T-cell (primary cell): Measurements from ENCODE around the gene ZNF195. TPM values are rescaled to one million over a fixed set of nuclear protein-coding genes. Genes with fewer than 3 reads are reported as not detected.

Experiments
- ATAC-seq, 4 experiments: fragments of 200-7000 bp in 3 of 4; fragments of 150-1000 bp in 1 of 4; cut with Tn5 transposase; replicated peaks in 1 of 4; 1 replicate in 3 of 4; 2 replicates in 1 of 4; pipeline ENCODE4 v1.10.0; 2021; ENCODE audit warnings: moderate library complexity in 3 of 4, mild to moderate bottlenecking in 2 of 4, moderate number of reproducible peaks in 1 of 4
- CTCF ChIA-PET, 2 donors: fragments of 300-600 bp; sonication (Branson Sonifier 250); formaldehyde crosslinking; loops; one replicate each; lab custom pipeline; 2022; ENCODE audit warnings: antibody characterized with exemption in 2 of 2; lab: Charles Lee
- POLR2A ChIA-PET, 2 donors: fragments of 300-600 bp; sonication (Branson Sonifier 250); formaldehyde crosslinking; loops; one replicate each; lab custom pipeline; 2022; ENCODE audit warnings: antibody characterized with exemption in 2 of 2; lab: Charles Lee
- DNase-seq, 35 experiments: peaks; one replicate each; pipeline versions ENCODE4 v3.0.0 to v3.0.0-alpha.2; 2013 to 2023
- H3K27ac ChIP-seq: one replicate; pipeline ENCODE4 v1.5.1; 2013; ENCODE audit warnings: low read length
- H3K27me3 ChIP-seq, 2 experiments: replicated peaks in 1 of 2; 1 replicate in 1 of 2; 2 replicates in 1 of 2; pipeline versions ENCODE4 v1.6.1 to v1.7.0; 2013; ENCODE audit warnings: low read length in 1 of 2, mixed read lengths in 1 of 2; ENCODE audit not compliant: control insufficient read depth in 2 of 2, insufficient read depth in 2 of 2; ENCODE audit errors: extremely low read depth in 1 of 2
- H3K36me3 ChIP-seq, 2 donors: 1 replicate in 1 of 2; 2 replicates in 1 of 2; pipeline versions ENCODE4 v1.6.1 to v1.7.0; 2013; ENCODE audit warnings: low read length in 1 of 2; ENCODE audit not compliant: control insufficient read depth in 2 of 2, insufficient read depth in 1 of 2; ENCODE audit errors: extremely low read depth in 1 of 2
- H3K4me1 ChIP-seq, 2 experiments: 1 replicate in 1 of 2; 2 replicates in 1 of 2; pipeline versions ENCODE4 v1.6.1 to v1.7.0; 2013; ENCODE audit warnings: low read length in 2 of 2, mixed read lengths in 1 of 2; ENCODE audit not compliant: insufficient read depth in 2 of 2, control insufficient read depth in 1 of 2; ENCODE audit errors: extremely low read depth in 1 of 2
- H3K4me3 ChIP-seq, 2 donors: 1 replicate in 1 of 2; 2 replicates in 1 of 2; pipeline versions ENCODE4 v1.5.1 to v1.7.0; 2013; ENCODE audit warnings: mild to moderate bottlenecking in 2 of 2, low read length in 1 of 2, moderate library complexity in 1 of 2; ENCODE audit not compliant: control insufficient read depth in 1 of 2; ENCODE audit errors: extremely low read depth in 1 of 2
- H3K9me3 ChIP-seq: 2 replicates; pipeline ENCODE4 v1.7.0; 2013
- H3K27ac Mint-ChIP-seq, 2 donors: one replicate each; pipeline ENCODE4 v1.8.0; 2020 to 2021; ENCODE audit warnings: mild to moderate bottlenecking in 2 of 2, mixed read lengths in 2 of 2
- H3K27me3 Mint-ChIP-seq, 2 donors: one replicate each; pipeline ENCODE4 v1.8.0; 2021 to 2022; ENCODE audit warnings: mixed read lengths in 2 of 2
- H3K36me3 Mint-ChIP-seq: one replicate; pipeline ENCODE4 v1.8.0; 2021; ENCODE audit warnings: mixed read lengths
- H3K4me1 Mint-ChIP-seq, 3 donors: one replicate each; pipeline ENCODE4 v1.8.0; 2020 to 2022; ENCODE audit warnings: mixed read lengths in 3 of 3, mild to moderate bottlenecking in 1 of 3
- H3K4me3 Mint-ChIP-seq, 3 donors: one replicate each; pipeline ENCODE4 v1.8.0; 2020 to 2022; ENCODE audit warnings: mild to moderate bottlenecking in 3 of 3, mixed read lengths in 3 of 3, moderate library complexity in 3 of 3
- H3K9me3 Mint-ChIP-seq, 3 donors: one replicate each; pipeline ENCODE4 v1.8.0; 2020 to 2022; ENCODE audit warnings: mixed read lengths in 3 of 3
- WGBS: methylation state at CpG from one replicate; pipeline ENCODE4 v1.1.5; 2013; ENCODE audit warnings: missing lambda C conversion rate; ENCODE audit not compliant: insufficient coverage; 5-methylcytosine and 5-hydroxymethylcytosine counted together
- total RNA-seq, 35 experiments: library from RNA in 6 of 35; stranded (reverse) in 6 of 35; fragments of 120-200 nt in 1 of 35; gene quantifications; one replicate each; pipeline versions ENCODE4 v1.2.1 to v1.2.4 and lab custom pipeline; 2013 to 2026

The ZNF195 gene
- total RNA-seq, 5 donors from 2014 or later (not counting 1 experiment from before 2014, with no cell fraction given): 22.9 to 35.8 (median 32.0) TPM

DNA sequence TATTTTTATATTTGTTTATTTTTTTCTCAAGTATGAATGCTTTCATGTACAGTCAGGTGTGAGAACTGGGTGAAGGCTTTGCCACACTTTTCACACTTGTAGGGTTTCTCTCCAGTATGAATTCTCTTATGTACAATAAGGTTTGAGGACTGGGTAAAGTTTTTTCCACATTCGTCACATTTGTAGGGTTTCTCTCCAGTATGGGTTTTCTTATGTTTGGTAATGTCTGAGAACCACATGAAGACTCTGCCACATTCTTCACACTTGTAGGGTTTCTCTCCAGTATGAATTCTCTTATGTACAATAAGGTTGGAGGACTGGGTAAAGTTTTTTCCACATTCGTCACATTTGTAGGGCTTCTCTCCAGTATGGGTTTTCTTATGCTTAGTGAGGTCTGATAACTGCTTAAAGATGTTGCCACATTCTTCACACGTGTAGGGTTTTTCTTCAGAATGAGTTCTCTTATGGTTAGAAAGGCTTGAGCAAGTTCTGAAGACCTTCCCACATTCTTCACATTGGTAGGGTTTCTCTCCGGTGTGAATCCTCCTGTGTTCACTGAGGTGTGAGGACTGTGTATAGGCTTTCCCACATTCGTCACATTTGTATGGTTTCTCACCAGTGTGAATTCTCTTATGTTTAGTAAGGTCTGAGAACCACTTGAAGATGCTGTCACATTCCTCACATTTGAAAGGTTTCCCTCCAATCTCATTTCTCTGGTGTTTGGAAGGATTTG lies 19.7 kb downstream of the ZNF195 start:
- Histone ChIP-seq H3K4me1 (no peaks in the 10 kb centered on the region), H3K27me3 (no peaks in the 10 kb centered on the region), H3K36me3 (peaks cover 28 to 44% of the 10 kb centered on the region in 2 donors), H3K27ac (no peak overlapping the region), H3K4me3 (peak overlapping the region in 1 of 2 donors; percentile 32), H3K9me3 (peaks cover 37% of the 10 kb centered on the region)
- H3K9me3 Mint-ChIP-seq: peaks cover 20 to 78% (median 63%) of the 10 kb centered on the region in 3 donors
- ChIA-PET POLR2A (no interaction called here), CTCF (no interaction called here)
- DNase-seq: no peak
- peaks cover 81% of the 10 kb centered on the region for H3K36me3 Mint-ChIP-seq
- H3K4me3 Mint-ChIP-seq: no peak overlapping the region
- WGBS: 100% methylated on average over 1 of the region's 5 CpGs
- ATAC-seq: no peak
- no peak overlapping the region for H3K27ac Mint-ChIP-seq
- peaks cover 0 to 4% (median 3%) of the 10 kb centered on the region in 3 donors for H3K4me1 Mint-ChIP-seq
- no peaks in the 10 kb centered on the region for H3K27me3 Mint-ChIP-seq

GRCh38 chr11:3357994-3358676 lies 20.8 kb downstream of the ZNF195 start:
- H3K4me3 Mint-ChIP-seq: no peak overlapping the region
- no peak overlapping the region for H3K27ac ChIP-seq
- ChIA-PET POLR2A (no interaction called here), CTCF (no interaction called here)
- H3K27me3 Mint-ChIP-seq: no peaks in the 10 kb centered on the region
- peaks cover 37% of the 10 kb centered on the region for H3K9me3 ChIP-seq
- H3K4me1 ChIP-seq: no peaks in the 10 kb centered on the region
- H3K4me3 ChIP-seq: no peak overlapping the region
- no peak overlapping the region for H3K27ac Mint-ChIP-seq
- 94% methylated on average over 4 of the region's 11 CpGs for WGBS
- DNase-seq (no peak), ATAC-seq (no peak)
- H3K36me3 ChIP-seq: peaks cover 28 to 36% of the 10 kb centered on the region in 2 donors
- peaks cover 70% of the 10 kb centered on the region for H3K36me3 Mint-ChIP-seq
- peaks cover 15 to 68% (median 54%) of the 10 kb centered on the region in 3 donors for H3K9me3 Mint-ChIP-seq
- H3K27me3 ChIP-seq: no peaks in the 10 kb centered on the region
- H3K4me1 Mint-ChIP-seq: peaks cover 0 to 4% (median 3%) of the 10 kb centered on the region in 3 donors

- H3K4me3 Mint-ChIP-seq: no peak overlapping the region
- Histone ChIP-seq H3K9me3 (peaks cover 31% of the 10 kb centered on the region), H3K4me3 (peak overlapping the region in 1 of 2 donors; percentile 23), H3K27ac (no peak overlapping the region), H3K36me3 (peaks cover 28 to 30% of the 10 kb centered on the region in 2 donors), H3K4me1 (no peaks in the 10 kb centered on the region), H3K27me3 (no peaks in the 10 kb centered on the region)
- no peaks in the 10 kb centered on the region for H3K4me1 Mint-ChIP-seq
- no peak for ATAC-seq
- H3K36me3 Mint-ChIP-seq: peaks cover 62% of the 10 kb centered on the region
- no peak overlapping the region for H3K27ac Mint-ChIP-seq
- DNase-seq: no peak
- ChIA-PET CTCF (no interaction called here), POLR2A (no interaction called here)
- WGBS: 96% methylated on average over 11 of the region's 11 CpGs
- peaks cover 10 to 60% (median 46%) of the 10 kb centered on the region in 3 donors for H3K9me3 Mint-ChIP-seq
- H3K27me3 Mint-ChIP-seq: no peaks in the 10 kb centered on the region
Measured at GRCh38 chr11:3357302-3357701, 21.6 kb downstream of the ZNF195 start.

DNA sequence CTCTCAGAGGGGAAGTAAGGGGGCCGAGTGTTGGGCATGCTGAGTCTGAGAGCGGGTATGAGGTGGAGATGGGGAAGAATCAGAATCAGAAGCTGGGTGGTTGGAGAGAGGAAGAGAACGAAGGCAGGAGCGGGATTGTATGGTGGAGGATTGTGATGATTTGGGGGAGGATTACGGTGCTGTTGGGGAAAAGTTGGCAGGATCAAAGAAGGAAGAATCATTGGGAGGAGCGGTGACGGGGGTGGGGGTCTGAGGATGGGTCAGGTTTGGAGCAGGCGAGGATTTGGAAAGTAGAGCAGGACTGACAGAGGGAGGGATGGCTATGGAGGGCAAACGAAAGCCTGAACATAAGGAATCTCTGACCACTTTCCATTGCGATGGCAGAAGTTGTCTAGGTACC lies 22.1 kb downstream of the ZNF195 start:
- H3K4me3 ChIP-seq: no peak overlapping the region
- over 99% methylated on average over 9 of the region's 10 CpGs for WGBS
- peaks cover 27% of the 10 kb centered on the region for H3K9me3 ChIP-seq
- ATAC-seq: no peak
- no peak for DNase-seq
- Mint-ChIP-seq H3K9me3 (peaks cover 10 to 58% (median 46%) of the 10 kb centered on the region in 3 donors), H3K36me3 (peaks cover 57% of the 10 kb centered on the region), H3K27me3 (no peaks in the 10 kb centered on the region), H3K4me1 (no peaks in the 10 kb centered on the region), H3K4me3 (peak overlapping the region in 1 of 3 donors; percentile 1), H3K27ac (no peak overlapping the region)
- peaks cover 26 to 27% of the 10 kb centered on the region in 2 donors for H3K36me3 ChIP-seq
- no peak overlapping the region for H3K27ac ChIP-seq
- no peaks in the 10 kb centered on the region for H3K4me1 ChIP-seq
- no peaks in the 10 kb centered on the region for H3K27me3 ChIP-seq
- ChIA-PET POLR2A (no interaction called here), CTCF (interaction anchor here in 1 of 2 donors (0.7 kb wide), 1 partner anchor 21 kb away, joined by 5 read pairs; no protein-coding TSS in a partner anchor)

GRCh38 chr11:3353066-3353465 lies 25.9 kb downstream of the ZNF195 start:
- POLR2A ChIA-PET: no interaction called here
- no peak for DNase-seq
- CTCF ChIA-PET: interaction anchor here in 1 of 2 donors (0.9 kb wide), 1 partner anchor 11 kb away, joined by 3 read pairs; no protein-coding TSS in a partner anchor
- no peaks in the 10 kb centered on the region for H3K4me1 Mint-ChIP-seq
- Histone ChIP-seq H3K9me3 (peaks cover 2% of the 10 kb centered on the region), H3K27ac (no peak overlapping the region), H3K27me3 (no peaks in the 10 kb centered on the region), H3K4me3 (no peak overlapping the region), H3K36me3 (peaks cover 0 to 6% of the 10 kb centered on the region in 2 donors), H3K4me1 (no peaks in the 10 kb centered on the region)
- H3K9me3 Mint-ChIP-seq: peaks cover 10 to 39% (median 31%) of the 10 kb centered on the region in 3 donors
- WGBS: 88% methylated on average over 4 of the region's 5 CpGs
- H3K27me3 Mint-ChIP-seq: no peaks in the 10 kb centered on the region
- H3K27ac Mint-ChIP-seq: no peak overlapping the region
- peaks cover 27% of the 10 kb centered on the region for H3K36me3 Mint-ChIP-seq
- ATAC-seq: no peak
- H3K4me3 Mint-ChIP-seq: no peak overlapping the region

DNA sequence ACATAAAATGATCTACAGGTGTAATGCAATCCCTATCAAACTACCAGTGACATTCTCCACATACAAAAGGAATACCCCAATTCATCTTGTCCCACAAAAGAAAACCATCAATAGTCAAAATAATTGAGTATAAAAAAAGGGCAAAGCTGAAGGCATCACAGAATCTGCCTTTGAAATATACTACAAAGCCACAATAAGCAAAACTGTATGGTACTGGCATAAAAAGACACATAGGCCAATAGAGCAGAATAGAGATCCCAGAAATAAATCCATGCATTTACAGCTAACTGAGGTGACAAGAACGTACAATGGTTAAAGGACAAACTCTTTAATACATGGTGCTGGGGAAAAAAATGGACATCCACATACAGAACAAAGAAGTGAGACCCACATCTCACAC lies 31.8 kb downstream of the ZNF195 start:
- DNase-seq (no peak), ATAC-seq (no peak)
- Mint-ChIP-seq H3K36me3 (peaks cover 21% of the 10 kb centered on the region), H3K9me3 (peaks cover 5 to 27% (median 14%) of the 10 kb centered on the region in 3 donors), H3K27me3 (peaks cover 3 to 7% of the 10 kb centered on the region in 2 donors), H3K27ac (no peak overlapping the region), H3K4me1 (no peaks in the 10 kb centered on the region), H3K4me3 (no peak overlapping the region)
- ChIA-PET CTCF (no interaction called here), POLR2A (no interaction called here)
- Histone ChIP-seq H3K27me3 (peaks cover 0 to 7% of the 10 kb centered on the region in 2 experiments), H3K36me3 (no peaks in the 10 kb centered on the region), H3K9me3 (peaks cover 2% of the 10 kb centered on the region), H3K4me3 (no peak overlapping the region), H3K27ac (no peak overlapping the region), H3K4me1 (no peaks in the 10 kb centered on the region)
- WGBS: no CpG with 5 or more reads among the region's 1 CpG
